ENCODE measurements around the gene RNF8. TPM values are rescaled to one million over a fixed set of nuclear protein-coding genes. Genes with fewer than 3 reads are reported as not detected.
"Not testable (repeated sequence)": the region's sequence is repeated elsewhere in the genome, so short reads cannot be mapped to it uniquely, and the experiment has no call there.

RNF8 gene
- total RNA-seq, 2 donors from 2014 or later: 12.7 to 42.4 TPM

DNA sequence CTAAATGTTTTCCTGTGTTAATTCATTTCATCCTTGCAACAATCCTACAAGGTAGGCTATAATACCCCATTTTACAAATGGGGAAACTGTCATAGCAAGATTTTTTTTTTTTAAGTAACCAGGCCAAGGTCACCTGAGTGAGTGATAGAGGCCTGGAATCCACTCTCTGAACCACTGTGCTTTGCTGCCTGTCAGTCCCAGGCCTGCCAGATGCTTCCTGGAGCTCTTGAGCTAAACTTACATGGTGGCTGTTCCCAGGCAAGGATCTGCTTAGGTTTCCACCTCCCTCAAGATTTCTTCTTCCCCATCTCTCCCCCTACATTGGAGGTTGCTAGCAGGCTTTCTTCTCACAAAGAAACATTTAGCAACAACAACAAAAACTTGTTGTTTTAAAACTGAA is 32.7 kb upstream of the RNF8 start:
- H3K27ac ChIP-seq: no peak overlapping the region
- H3K36me3 ChIP-seq: peaks cover 5% of the 10 kb centered on the region in 2 donors
- no peaks in the 10 kb centered on the region for H3K27me3 ChIP-seq (replicated peaks; ENCODE audit: insufficient read depth)
- TF ChIP-seq POLR2AphosphoS5 (IDR thresholded peaks at IDR 0.05) (no peak), CTCF (IDR thresholded peaks at IDR 0.05) (no peak), POLR2A (IDR thresholded peaks at IDR 0.05) (no peak)
- intact Hi-C loops (cut with DNase I): loop anchor here (5.0 kb wide), 2 partner anchors 246 to 371 kb away; no protein-coding TSS in a partner anchor
- H3K4me1 ChIP-seq (replicated peaks): peaks cover 5% of the 10 kb centered on the region
- DNase-seq (ENCODE audit: low spot score): no peak
- no peak overlapping the region for H3K4me3 ChIP-seq
- no peaks in the 10 kb centered on the region for H3K9me3 ChIP-seq

DNA sequence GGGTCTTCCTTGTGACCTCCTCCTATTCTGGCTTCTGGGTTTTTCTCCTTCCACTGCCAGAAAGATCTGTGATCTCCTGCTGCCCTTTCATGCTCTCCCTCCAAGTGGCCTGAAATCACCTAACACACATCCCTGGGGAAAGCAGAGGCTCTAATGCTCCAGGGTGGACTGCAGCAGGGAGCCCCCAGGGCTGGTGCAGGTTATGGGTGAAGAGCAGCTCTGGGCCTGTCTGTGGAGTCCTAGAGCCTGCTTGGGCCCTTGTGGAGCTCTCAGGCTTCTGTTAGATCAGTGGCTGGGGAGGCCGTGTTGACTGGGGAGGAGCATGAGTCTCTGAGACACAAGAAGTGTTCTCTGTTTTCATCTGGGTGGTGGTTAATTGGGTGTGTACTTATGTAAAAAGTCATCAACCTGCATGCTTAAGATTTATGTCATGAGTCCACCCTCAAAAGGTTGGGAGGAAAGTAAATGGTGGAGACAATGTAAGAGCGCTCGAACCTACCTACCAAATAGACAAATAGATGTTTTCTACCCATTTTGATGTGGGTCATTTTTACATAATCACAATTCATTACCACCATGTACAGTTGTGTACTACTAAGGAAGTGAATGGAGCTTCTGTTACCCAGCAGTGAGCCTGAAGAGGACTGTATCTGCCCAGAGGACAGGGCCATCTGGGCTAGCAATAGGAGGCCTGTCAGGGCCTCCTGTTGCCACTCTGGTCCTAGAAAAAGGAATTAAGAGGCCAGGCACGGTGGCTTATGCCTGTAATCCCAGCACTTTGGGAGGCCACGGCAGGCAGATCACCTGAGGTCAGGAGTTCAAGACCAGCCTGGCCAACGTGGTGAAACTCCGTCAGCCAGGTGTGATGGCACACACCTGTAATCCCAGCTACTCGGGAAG is 32.0 kb upstream of the RNF8 start:
- Histone ChIP-seq H3K4me1 (replicated peaks) (peaks cover 5% of the 10 kb centered on the region), H3K27ac (no peak overlapping the region), H3K36me3 (peaks cover under 1 to 3% of the 10 kb centered on the region in 2 donors), H3K4me3 (no peak overlapping the region), H3K9me3 (no peaks in the 10 kb centered on the region), H3K27me3 (replicated peaks; ENCODE audit: insufficient read depth) (no peaks in the 10 kb centered on the region)
- 87% methylated on average over 8 of the region's 8 CpGs for WGBS
- no peak for DNase-seq (ENCODE audit: low spot score)
- intact Hi-C loops (cut with DNase I): loop anchor here (5.0 kb wide), 2 partner anchors 246 to 371 kb away; no protein-coding TSS in a partner anchor
- TF ChIP-seq CTCF (IDR thresholded peaks at IDR 0.05): no peak
- TF ChIP-seq POLR2A (IDR thresholded peaks at IDR 0.05): no peak
- TF ChIP-seq POLR2AphosphoS5 (IDR thresholded peaks at IDR 0.05): no peak

GRCh38 chr6:37323580-37323979 is 30.2 kb upstream of the RNF8 start:
- H3K27ac ChIP-seq: no peak overlapping the region
- DNase-seq (ENCODE audit: low spot score): no peak
- peaks cover 5% of the 10 kb centered on the region for H3K4me1 ChIP-seq (replicated peaks)
- H3K36me3 ChIP-seq: no peaks in the 10 kb centered on the region
- H3K27me3 ChIP-seq (replicated peaks; ENCODE audit: insufficient read depth): no peaks in the 10 kb centered on the region
- no peak overlapping the region for H3K4me3 ChIP-seq
- 15% methylated on average over 3 of the region's 3 CpGs for WGBS
- H3K9me3 ChIP-seq: no peaks in the 10 kb centered on the region
- intact Hi-C loops (cut with DNase I): loop anchor here (5.0 kb wide), 2 partner anchors 244 to 369 kb away; no protein-coding TSS in a partner anchor
- no peak for TF ChIP-seq POLR2A (IDR thresholded peaks at IDR 0.05)
- TF ChIP-seq CTCF (IDR thresholded peaks at IDR 0.05): no peak
- TF ChIP-seq POLR2AphosphoS5 (IDR thresholded peaks at IDR 0.05): no peak

- H3K4me3 ChIP-seq: no peak overlapping the region
- H3K36me3 ChIP-seq: no peaks in the 10 kb centered on the region
- H3K27me3 ChIP-seq (replicated peaks; ENCODE audit: insufficient read depth): no peaks in the 10 kb centered on the region
- H3K27ac ChIP-seq: no peak overlapping the region
- DNase-seq (ENCODE audit: low spot score): no peak
- intact Hi-C loops (cut with DNase I): loop anchor here (5.0 kb wide), 2 partner anchors 243 to 368 kb away; no protein-coding TSS in a partner anchor
- no peaks in the 10 kb centered on the region for H3K9me3 ChIP-seq
- peaks cover 5% of the 10 kb centered on the region for H3K4me1 ChIP-seq (replicated peaks)
- TF ChIP-seq POLR2AphosphoS5 (IDR thresholded peaks at IDR 0.05) (no peak), POLR2A (IDR thresholded peaks at IDR 0.05) (no peak), CTCF (IDR thresholded peaks at IDR 0.05) (no peak)
- 49% methylated on average over 4 of the region's 4 CpGs for WGBS
Measured at GRCh38 chr6:37324131-37325033, 29.4 kb upstream of the RNF8 start.

- H3K4me1 ChIP-seq (replicated peaks); H3K27ac ChIP-seq; H3K27me3 ChIP-seq (replicated peaks; ENCODE audit: insufficient read depth); H3K4me3 ChIP-seq; H3K36me3 ChIP-seq; H3K9me3 ChIP-seq; DNase-seq (ENCODE audit: low spot score); intact Hi-C loops (cut with DNase I): not testable (repeated sequence)
- WGBS: 93% methylated on average over 10 of the region's 10 CpGs
Measured at GRCh38 chr6:37330345-37330744, 23.4 kb upstream of the RNF8 start.

Measured in prostate gland (tissue), 2 donors.